ENCODE measurements around the gene VASH2.

VASH2 gene

GRCh38 chr1:212951126-212951946 is 995 bp downstream of the VASH2 start:
- DNase-seq (ENCODE audit: low spot score) = no peak
- no peak for TF ChIP-seq CTCF (IDR thresholded peaks at IDR 0.05; ENCODE audit: borderline replicate concordance, control extremely low read depth, extremely low read depth, insufficient read depth, missing control alignments)
- in situ Hi-C loops (cut with MboI; ENCODE audit: low sequenced_read_pairs, unreplicated experiment) = no loop called here

GRCh38 chr1:212951947-212952640 is 1.8 kb downstream of the VASH2 start:
- in situ Hi-C loops (cut with MboI; ENCODE audit: low sequenced_read_pairs, unreplicated experiment) = no loop called here
- no peak for DNase-seq (ENCODE audit: low spot score)
- TF ChIP-seq CTCF (IDR thresholded peaks at IDR 0.05; ENCODE audit: borderline replicate concordance, control extremely low read depth, extremely low read depth, insufficient read depth, missing control alignments) = no peak

- DNase-seq (ENCODE audit: low spot score) = no peak
- in situ Hi-C loops (cut with MboI; ENCODE audit: low sequenced_read_pairs, unreplicated experiment) = no loop called here
- no peak for TF ChIP-seq CTCF (IDR thresholded peaks at IDR 0.05; ENCODE audit: borderline replicate concordance, control extremely low read depth, extremely low read depth, insufficient read depth, missing control alignments)
Observed at GRCh38 chr1:212952641-212952976, 2.3 kb downstream of the VASH2 start.

- TF ChIP-seq CTCF (IDR thresholded peaks at IDR 0.05; ENCODE audit: borderline replicate concordance, control extremely low read depth, extremely low read depth, insufficient read depth, missing control alignments) = no peak
- DNase-seq (ENCODE audit: low spot score) = no peak
- in situ Hi-C loops (cut with MboI; ENCODE audit: low sequenced_read_pairs, unreplicated experiment) = no loop called here
Observed at GRCh38 chr1:212953321-212953720, 3.0 kb downstream of the VASH2 start.

GRCh38 chr1:212954514-212954913 is 4.2 kb downstream of the VASH2 start:
- no peak for TF ChIP-seq CTCF (IDR thresholded peaks at IDR 0.05; ENCODE audit: borderline replicate concordance, control extremely low read depth, extremely low read depth, insufficient read depth, missing control alignments)
- no peak for DNase-seq (ENCODE audit: low spot score)
- in situ Hi-C loops (cut with MboI; ENCODE audit: low sequenced_read_pairs, unreplicated experiment) = no loop called here

- TF ChIP-seq CTCF (IDR thresholded peaks at IDR 0.05; ENCODE audit: borderline replicate concordance, control extremely low read depth, extremely low read depth, insufficient read depth, missing control alignments) = no peak
Observed at GRCh38 chr1:212955098-212955497, 4.8 kb downstream of the VASH2 start.

More at GRCh38 chr1:212955098-212955497, 4.8 kb downstream of the VASH2 start:
- peak; percentile 67 for DNase-seq (ENCODE audit: low spot score)
- in situ Hi-C loops (cut with MboI; ENCODE audit: low sequenced_read_pairs, unreplicated experiment) = no loop called here
